PC-3 (cell line): Measurements from ENCODE around the gene FBXO9. TPM values are rescaled to one million over a fixed set of nuclear protein-coding genes. Genes with fewer than 3 reads are reported as not detected.

Experiments
- ATAC-seq: fragments of 200-7000 bp; cut with Tn5 transposase; 2 replicates; pipeline ENCODE4 v1.9.1; 2020; ENCODE audit warnings: mild to moderate bottlenecking, moderate library complexity
- BruUV-seq: library from RNA; stranded (reverse); fragments of 400-500 nt; replicated peaks from 2 replicates; lab custom pipeline; 2021; lab: Mats Ljungman, UMichigan
- CTCF ChIA-PET: fragments of 300-600 bp; sonication (Branson Sonifier 250); formaldehyde crosslinking; loops from one replicate; lab custom pipeline; 2022; ENCODE audit warnings: antibody characterized with exemption; lab: Charles Lee
- POLR2A ChIA-PET: fragments of 300-600 bp; sonication (Branson Sonifier 250); formaldehyde crosslinking; loops from one replicate; lab custom pipeline; 2022; ENCODE audit warnings: antibody characterized with exemption; ENCODE audit not compliant: unreplicated experiment; lab: Charles Lee
- DNase-seq: peaks from one replicate; pipeline ENCODE4 v3.0.0-alpha.2; 2015
- H2AFZ ChIP-seq: fragments of 300-600 bp; sonication (generic); 2 replicates; pipeline ENCODE4 v1.6.0; 2016; ENCODE audit warnings: antibody characterized with exemption, low read length
- H3F3A ChIP-seq: fragments of 300-600 bp; sonication (generic); one replicate; pipeline ENCODE4 v1.6.0; 2017; ENCODE audit warnings: antibody characterized with exemption, low read length, control low read depth, mild to moderate bottlenecking; ENCODE audit not compliant: unreplicated experiment
- H3K27ac ChIP-seq: fragments of 300-600 bp; sonication (generic); 2 replicates; pipeline ENCODE4 v1.5.1; 2016; ENCODE audit warnings: mild to moderate bottlenecking, low read length
- H3K27me3 ChIP-seq: fragments of 300-600 bp; sonication (generic); 2 replicates; pipeline ENCODE4 v1.6.1; 2016; ENCODE audit warnings: low read length, mixed read lengths
- H3K36me3 ChIP-seq: fragments of 300-600 bp; sonication (generic); 2 replicates; pipeline ENCODE4 v1.6.1; 2016; ENCODE audit warnings: low read depth, mixed run types, low read length, mixed read lengths
- H3K4me1 ChIP-seq: fragments of 300-600 bp; sonication (generic); 2 replicates; pipeline ENCODE4 v1.5.1; 2016; ENCODE audit warnings: low read length; ENCODE audit not compliant: insufficient read depth
- H3K4me2 ChIP-seq: fragments of 300-600 bp; sonication (generic); 2 replicates; pipeline ENCODE4 v1.6.0; 2016; ENCODE audit warnings: low read length
- H3K4me3 ChIP-seq: fragments of 300-600 bp; sonication (generic); 2 replicates; pipeline ENCODE4 v1.5.1; 2016; ENCODE audit warnings: mild to moderate bottlenecking, low read length, mixed read lengths
- H3K79me2 ChIP-seq: fragments of 300-600 bp; sonication (generic); 2 replicates; pipeline ENCODE4 v1.6.1; 2017; ENCODE audit warnings: low read length, mixed read lengths
- H3K9ac ChIP-seq: fragments of 300-600 bp; sonication (generic); 2 replicates; pipeline ENCODE4 v1.6.0; 2016; ENCODE audit warnings: mild to moderate bottlenecking, low read length
- H3K9me2 ChIP-seq: fragments of 300-600 bp; sonication (generic); replicated peaks from 2 replicates; pipeline ENCODE4 v1.6.1; 2016; ENCODE audit warnings: mixed run types, low read length, mixed read lengths
- H3K9me3 ChIP-seq: fragments of 300-600 bp; sonication (generic); 2 replicates; pipeline ENCODE4 v1.6.1; 2016; ENCODE audit warnings: low read length, mixed read lengths
- H4K20me1 ChIP-seq: fragments of 300-600 bp; sonication (generic); 2 replicates; pipeline ENCODE4 v1.6.1; 2016; ENCODE audit warnings: low read length, mixed read lengths
- CTCF ChIP-seq: fragments of 300-600 bp; sonication (generic); conservative IDR thresholded peaks from 2 replicates; pipeline ENCODE4 v1.5.1; 2017; ENCODE audit warnings: antibody characterized with exemption, low read depth, mild to moderate bottlenecking, low read length
- EZH2 ChIP-seq: fragments of 300-600 bp; sonication (generic); IDR thresholded peaks from one replicate; pipeline ENCODE4 v1.6.1; 2017; ENCODE audit warnings: antibody characterized with exemption, mild to moderate bottlenecking, low read length; ENCODE audit not compliant: unreplicated experiment
- EZH2phosphoT487 ChIP-seq: fragments of 300-600 bp; sonication (generic); IDR thresholded peaks from 2 replicates; pipeline ENCODE4 v1.6.1; 2018; ENCODE audit warnings: mild to moderate bottlenecking, antibody characterized with exemption, low read length, borderline replicate concordance
- intact Hi-C: fragments of 100-400 bp; cut with micrococcal nuclease; formaldehyde crosslinking; loops from 2 replicates; pipeline ENCODE4 v1.9.0; 2023
- total RNA-seq: library from RNA; depleted of rRNA; stranded (reverse); fragments of >200 nt; gene quantifications from 2 replicates; pipeline ENCODE4 v1.2.3, GENCODE V29; 2014

The FBXO9 gene
- total RNA-seq, 1 experiment from 2014 or later, result 54.6 TPM

DNA sequence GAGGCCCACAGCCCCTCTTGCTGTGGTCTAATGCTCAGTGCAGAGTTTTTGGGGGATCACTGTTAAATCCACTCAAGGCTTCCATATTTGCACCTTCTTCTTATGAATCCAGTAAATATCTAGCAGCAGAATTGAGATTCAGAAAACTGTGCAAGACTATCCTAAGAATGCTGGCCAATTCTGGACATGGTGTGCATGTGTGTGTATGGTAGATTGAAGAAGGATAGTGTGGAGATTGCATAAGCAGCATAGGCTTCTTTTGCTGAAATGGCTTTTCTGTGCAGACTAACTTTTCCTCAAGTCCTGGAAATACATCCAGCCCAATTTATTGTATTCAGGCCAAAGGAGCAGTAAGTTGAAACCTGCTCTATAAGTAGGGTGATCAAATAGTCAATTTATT, 39.7 kb downstream of the FBXO9 start:
- POLR2A ChIA-PET, result no interaction called here
- intact Hi-C loops, result loop anchor here (1.0 to 5.0 kb wide), 5 partner anchors 54 to 379 kb away; no protein-coding TSS in a partner anchor
- H3K9me3 ChIP-seq, result no peaks in the 10 kb centered on the region
- H3K27me3 ChIP-seq, result no peaks in the 10 kb centered on the region
- CTCF ChIA-PET, result interaction anchor here (0.6 to 1.4 kb wide), 7 partner anchors 8 to 389 kb away, joined by 3 to 8 read pairs (median 4); no protein-coding TSS in a partner anchor
- H3K36me3 ChIP-seq, result peaks cover 3% of the 10 kb centered on the region; the same call in 1 of the 2 replicates
- H3K4me1 ChIP-seq, result peaks cover 7% of the 10 kb centered on the region; the same call in 1 of the 2 replicates
- H3K9ac ChIP-seq, result no peak overlapping the region
- H3K27ac ChIP-seq, result no peak overlapping the region
- no peak for DNase-seq
- no peak overlapping the region for H3K4me2 ChIP-seq
- no peak overlapping the region for H2AFZ ChIP-seq
- BruUV-seq, result no TSS peak
- no peaks in the 10 kb centered on the region for H3F3A ChIP-seq
- no peaks in the 10 kb centered on the region for H3K79me2 ChIP-seq
- H3K4me3 ChIP-seq, result no peak overlapping the region
- H3K9me2 ChIP-seq, result no peaks in the 10 kb centered on the region
- ATAC-seq, result no peak
- no peaks in the 10 kb centered on the region for H4K20me1 ChIP-seq
- TF ChIP-seq EZH2, result no peak
- no peak for TF ChIP-seq CTCF
- no peak for TF ChIP-seq EZH2phosphoT487

DNA sequence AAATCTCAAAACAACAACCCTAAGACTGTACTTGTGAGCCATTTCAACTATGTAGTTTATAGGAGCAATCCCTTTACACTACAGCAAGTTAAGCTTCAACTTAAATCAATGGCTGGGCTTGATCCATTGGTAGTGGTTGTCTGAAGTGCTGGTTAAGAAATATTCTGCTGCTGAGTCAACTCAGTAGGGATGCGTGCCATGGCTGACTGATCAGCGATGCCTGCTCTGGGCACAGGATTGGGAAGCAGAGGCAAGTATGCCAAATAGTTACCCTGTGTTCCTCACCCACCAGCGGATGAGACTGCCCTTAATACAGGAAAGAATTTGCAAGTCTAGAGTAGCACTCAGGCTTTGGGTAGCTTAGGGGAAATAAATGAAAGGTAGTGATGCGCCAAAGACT, 41.9 kb downstream of the FBXO9 start:
- DNase-seq (peak; percentile 59), ATAC-seq (peak; percentile 39)
- ChIA-PET CTCF (no interaction called here), POLR2A (no interaction called here)
- Histone ChIP-seq H3K9me3 (no peaks in the 10 kb centered on the region), H3K27me3 (no peaks in the 10 kb centered on the region), H3K9ac (no peak overlapping the region), H3K4me3 (no peak overlapping the region), H3K4me1 (peaks cover 22% of the 10 kb centered on the region), H3F3A (no peaks in the 10 kb centered on the region), H3K27ac (no peak overlapping the region), H2AFZ (no peak overlapping the region), H3K36me3 (no peaks in the 10 kb centered on the region), H3K4me2 (no peak overlapping the region), H3K79me2 (no peaks in the 10 kb centered on the region), H3K9me2 (no peaks in the 10 kb centered on the region), H4K20me1 (no peaks in the 10 kb centered on the region)
- intact Hi-C loops, result no loop called here
- TF ChIP-seq CTCF (no peak), EZH2 (no peak), EZH2phosphoT487 (no peak)
- BruUV-seq, result no TSS peak

DNA sequence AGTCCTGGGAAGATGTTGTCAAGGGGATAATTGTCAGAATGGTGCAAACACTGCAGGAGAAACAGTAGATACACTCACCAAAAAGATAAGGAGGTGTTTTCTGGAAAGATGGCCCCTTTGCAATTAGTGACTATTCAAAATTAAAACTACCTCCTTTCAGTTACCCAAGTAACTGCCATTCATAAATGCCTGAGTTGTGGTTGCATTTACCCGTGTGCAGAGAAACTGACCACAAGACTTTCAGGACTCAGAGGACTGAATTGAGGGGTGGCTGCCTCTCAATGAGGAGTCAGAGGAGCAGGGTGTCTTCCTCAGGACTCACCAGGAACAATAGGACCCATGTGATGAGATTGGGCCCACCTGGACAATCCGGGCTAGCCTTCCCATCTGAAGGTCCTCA, 44.4 kb downstream of the FBXO9 start:
- DNase-seq (no peak), ATAC-seq (no peak)
- no TSS peak for BruUV-seq
- TF ChIP-seq EZH2 (no peak), EZH2phosphoT487 (no peak), CTCF (no peak)
- no peaks in the 10 kb centered on the region for H3K9me2 ChIP-seq
- no peak overlapping the region for H2AFZ ChIP-seq
- H3K79me2 ChIP-seq, result no peaks in the 10 kb centered on the region
- CTCF ChIA-PET, result no interaction called here
- intact Hi-C loops, result loop anchor here (5.0 kb wide), 1 partner anchor 438 kb away; the partner anchor contains the start of gene GCLC
- no peak overlapping the region for H3K4me2 ChIP-seq
- H3K27ac ChIP-seq, result no peak overlapping the region
- no peaks in the 10 kb centered on the region for H3F3A ChIP-seq
- POLR2A ChIA-PET, result no interaction called here
- H3K9ac ChIP-seq, result no peak overlapping the region
- no peak overlapping the region for H3K4me3 ChIP-seq
- no peaks in the 10 kb centered on the region for H4K20me1 ChIP-seq
- H3K4me1 ChIP-seq, result peaks cover 44% of the 10 kb centered on the region
- no peaks in the 10 kb centered on the region for H3K27me3 ChIP-seq
- no peaks in the 10 kb centered on the region for H3K36me3 ChIP-seq
- no peaks in the 10 kb centered on the region for H3K9me3 ChIP-seq
